B cell (primary cell): ENCODE results near the gene STPG1. TPM values are rescaled to one million over a fixed set of nuclear protein-coding genes. Genes with fewer than 3 reads are reported as not detected.

Experiments used
- ATAC-seq: fragments of 200-7000 bp; cut with Tn5 transposase; one replicate; pipeline ENCODE4 v1.10.0; 2021; ENCODE audit warnings: low read depth, mild to moderate bottlenecking, moderate number of reproducible peaks, moderate library complexity
- CTCF ChIA-PET: fragments of 350-600 bp; sonication (Branson Sonifier 250); formaldehyde crosslinking; loops from one replicate; lab custom pipeline; 2021; ENCODE audit warnings: antibody characterized with exemption, inconsistent platforms; lab: Charles Lee
- POLR2A ChIA-PET: fragments of 350-600 bp; sonication (Branson Sonifier 250); formaldehyde crosslinking; loops from one replicate; lab custom pipeline; 2021; ENCODE audit warnings: antibody characterized with exemption; lab: Charles Lee
- DNase-seq: peaks from one replicate; pipeline ENCODE4 v3.0.0; 2013
- H2AFZ ChIP-seq: 2 replicates; pipeline ENCODE4 v1.6.1; 2012; ENCODE audit warnings: mild to moderate bottlenecking, low read depth, low read length; ENCODE audit not compliant: insufficient read depth, poor library complexity, severe bottlenecking
- H3K27ac ChIP-seq, 2 donors: 1 replicate in 1 of 2; 2 replicates in 1 of 2; pipeline ENCODE4 v1.5.1; 2012 to 2013; ENCODE audit warnings: low read length in 2 of 2, mild to moderate bottlenecking in 2 of 2, moderate library complexity in 1 of 2
- H3K27me3 ChIP-seq, 4 experiments: fragments of 200-600 bp in 1 of 4; sonication (generic) in 1 of 4; replicated peaks in 1 of 4; 1 replicate in 2 of 4; 2 replicates in 2 of 4; pipeline versions ENCODE4 v1.6.1 to v1.7.0; 2013 to 2016; ENCODE audit warnings: low read length in 3 of 4, mild to moderate bottlenecking in 2 of 4, mixed read lengths in 1 of 4, moderate library complexity in 1 of 4; ENCODE audit not compliant: insufficient read depth in 4 of 4, control insufficient read depth in 3 of 4; ENCODE audit errors: control extremely low read depth in 1 of 4
- H3K36me3 ChIP-seq, 2 experiments: replicated peaks in 1 of 2; 1 replicate in 1 of 2; 2 replicates in 1 of 2; pipeline versions ENCODE4 v1.6.1 to v1.7.1; 2013; ENCODE audit warnings: low read length in 1 of 2; ENCODE audit not compliant: insufficient read depth in 2 of 2, control insufficient read depth in 1 of 2; ENCODE audit errors: control extremely low read depth in 1 of 2, extremely low read depth in 1 of 2
- H3K4me1 ChIP-seq, 2 donors: fragments of 200-600 bp in 1 of 2; sonication (generic) in 1 of 2; 1 replicate in 1 of 2; 2 replicates in 1 of 2; pipeline versions ENCODE4 v1.5.1 to v1.6.1; 2013 to 2017; ENCODE audit warnings: low read length in 2 of 2; ENCODE audit not compliant: control insufficient read depth in 2 of 2, insufficient read depth in 2 of 2
- H3K4me2 ChIP-seq: replicated peaks from 2 replicates; pipeline ENCODE3; 2012; ENCODE audit warnings: mild to moderate bottlenecking, low read depth, low read length; ENCODE audit not compliant: poor library complexity, severe bottlenecking
- H3K4me3 ChIP-seq, 5 experiments: fragments of 200-600 bp in 1 of 5; sonication (generic) in 1 of 5; 1 replicate in 3 of 5; 2 replicates in 2 of 5; pipeline versions ENCODE4 v1.5.1 to v1.7.0; 2011 to 2016; ENCODE audit warnings: low read length in 4 of 5, mild to moderate bottlenecking in 4 of 5, low read depth in 2 of 5, control low read depth in 1 of 5, moderate library complexity in 1 of 5; ENCODE audit not compliant: insufficient read depth in 1 of 5; ENCODE audit errors: control extremely low read depth in 1 of 5, extremely low read depth in 1 of 5
- H3K79me2 ChIP-seq: fragments of 200-600 bp; sonication (generic); one replicate; pipeline ENCODE4 v1.6.0; 2016; ENCODE audit warnings: low read length; ENCODE audit not compliant: control insufficient read depth, insufficient read depth
- H3K9ac ChIP-seq: fragments of 200-600 bp; sonication (generic); 2 replicates; pipeline ENCODE4 v1.6.1; 2017; ENCODE audit warnings: mild to moderate bottlenecking, low read length, moderate library complexity
- H3K9me3 ChIP-seq, 3 donors: one replicate each; pipeline versions ENCODE4 v1.6.1 to v1.7.1; 2013; ENCODE audit warnings: low read length in 2 of 3; ENCODE audit not compliant: control insufficient read depth in 2 of 3, insufficient read depth in 1 of 3; ENCODE audit errors: control extremely low read depth in 1 of 3
- H4K20me1 ChIP-seq: 2 replicates; pipeline ENCODE4 v1.6.0; 2012; ENCODE audit warnings: mild to moderate bottlenecking, low read length; ENCODE audit not compliant: insufficient read depth, control insufficient read depth, poor library complexity, severe bottlenecking
- H3K27ac Mint-ChIP-seq: one replicate; pipeline ENCODE4 v1.8.0; 2021; ENCODE audit warnings: mixed read lengths
- H3K27me3 Mint-ChIP-seq: one replicate; pipeline ENCODE4 v1.8.0; 2021; ENCODE audit warnings: mixed read lengths
- H3K4me1 Mint-ChIP-seq: one replicate; pipeline ENCODE4 v1.8.0; 2021; ENCODE audit warnings: mixed read lengths
- H3K4me3 Mint-ChIP-seq: one replicate; pipeline ENCODE4 v1.8.0; 2021; ENCODE audit warnings: mixed read lengths
- H3K9me3 Mint-ChIP-seq: one replicate; pipeline ENCODE4 v1.8.0; 2022; ENCODE audit warnings: mixed read lengths; ENCODE audit not compliant: insufficient read depth
- CTCF ChIP-seq: fragments of 200-600 bp; IDR thresholded peaks from one replicate; pipeline ENCODE4 v1.8.0; 2022; ENCODE audit warnings: antibody characterized with exemption, mild to moderate bottlenecking
- EZH2 ChIP-seq: IDR thresholded peaks from 2 replicates; pipeline ENCODE4 v1.6.1; 2012; ENCODE audit warnings: borderline replicate concordance, low read depth, mild to moderate bottlenecking, moderate library complexity, low read length; ENCODE audit not compliant: insufficient read depth, poor library complexity, severe bottlenecking
- WGBS: methylation state at CpG from one replicate; pipeline ENCODE4 v1.1.5; 2013; ENCODE audit warnings: missing lambda C conversion rate; ENCODE audit not compliant: insufficient coverage; 5-methylcytosine and 5-hydroxymethylcytosine counted together
- intact Hi-C: fragments of 100-400 bp; cut with micrococcal nuclease; formaldehyde crosslinking; loops from one replicate; pipeline ENCODE4 v1.10.0; 2022
- polyA plus RNA-seq: library from polyadenylated mRNA; depleted of rRNA; stranded (reverse); fragments of >200 nt; gene quantifications from 2 replicates; pipeline ENCODE4 v1.2.3, GENCODE V29; 2012
- total RNA-seq, 2 donors: library from RNA; stranded (reverse); fragments of 120-200 nt in 1 of 2; gene quantifications; 1 replicate in 1 of 2; 2 replicates in 1 of 2; pipeline versions ENCODE4 v1.2.3 to v1.2.4, GENCODE V29; 2013 to 2022

The STPG1 gene
- total and polyA plus RNA-seq, 2 donors (not counting 1 experiment from before 2014, with no cell fraction given) = 4.6 to 6.1 TPM

- Histone ChIP-seq H3K4me2 (no peak overlapping the region), H3K27me3 (no peaks in the 10 kb centered on the region), H4K20me1 (no peaks in the 10 kb centered on the region), H3K36me3 (peaks cover 0 to 2% of the 10 kb centered on the region in 2 experiments), H3K4me1 (peaks cover 13 to 33% of the 10 kb centered on the region in 2 donors), H2AFZ (no peak overlapping the region), H3K9me3 (no peaks in the 10 kb centered on the region), H3K79me2 (no peaks in the 10 kb centered on the region), H3K9ac (no peak overlapping the region), H3K4me3 (no peak overlapping the region), H3K27ac (no peak overlapping the region)
- ChIA-PET POLR2A (no interaction called here), CTCF (interaction anchor here (1.2 to 8.0 kb wide), 6 partner anchors 29 to 238 kb away, joined by 3 to 98 read pairs (median 6); partner anchors contain the start of gene NIPAL3)
- Mint-ChIP-seq H3K4me1 (peaks cover 29% of the 10 kb centered on the region), H3K27ac (no peak overlapping the region), H3K9me3 (no peaks in the 10 kb centered on the region), H3K27me3 (no peaks in the 10 kb centered on the region), H3K4me3 (no peak overlapping the region)
- 92% methylated on average over 9 of the region's 9 CpGs for WGBS
- ATAC-seq (no peak), DNase-seq (no peak)
- TF ChIP-seq CTCF (no peak), EZH2 (no peak)
- intact Hi-C loops = no loop called here
These were observed 27.3 kb downstream of the STPG1 start for GRCh38 chr1:24386241-24386640.

GRCh38 chr1:24385160-24385940, 28.2 kb downstream of the STPG1 start:
- H3K27me3 ChIP-seq = no peaks in the 10 kb centered on the region
- H3K4me2 ChIP-seq = peak overlapping the region; percentile 56
- no peak overlapping the region for H3K4me3 ChIP-seq
- H3K9me3 Mint-ChIP-seq = no peaks in the 10 kb centered on the region
- intact Hi-C loops = no loop called here
- H3K9ac ChIP-seq = no peak overlapping the region
- peaks cover 28% of the 10 kb centered on the region for H3K4me1 Mint-ChIP-seq
- H3K27ac ChIP-seq = no peak overlapping the region
- H3K79me2 ChIP-seq = no peaks in the 10 kb centered on the region
- peak overlapping the region; percentile 41 for H3K27ac Mint-ChIP-seq
- H3K4me1 ChIP-seq = peaks cover 12 to 29% of the 10 kb centered on the region in 2 donors
- no peaks in the 10 kb centered on the region for H3K9me3 ChIP-seq
- no peaks in the 10 kb centered on the region for H4K20me1 ChIP-seq
- H3K36me3 ChIP-seq = peaks cover 0 to 2% of the 10 kb centered on the region in 2 experiments
- no peak for DNase-seq
- H2AFZ ChIP-seq = no peak overlapping the region
- ATAC-seq = no peak
- POLR2A ChIA-PET = no interaction called here
- CTCF ChIA-PET = interaction anchor here (1.0 to 8.0 kb wide), 7 partner anchors 30 to 469 kb away, joined by 3 to 98 read pairs (median 5); partner anchors contain the start of gene NIPAL3
- 82% methylated on average over 10 of the region's 12 CpGs for WGBS
- H3K27me3 Mint-ChIP-seq = no peaks in the 10 kb centered on the region
- H3K4me3 Mint-ChIP-seq = peak overlapping the region; percentile 14
- TF ChIP-seq CTCF = peak; percentile 43
- TF ChIP-seq EZH2 = no peak
